Measurements from ENCODE around the gene RNASEL.
"Not testable (repeated sequence)": the region's sequence is repeated elsewhere in the genome, so short reads cannot be mapped to it uniquely, and the experiment has no call there.

The RNASEL gene

DNA sequence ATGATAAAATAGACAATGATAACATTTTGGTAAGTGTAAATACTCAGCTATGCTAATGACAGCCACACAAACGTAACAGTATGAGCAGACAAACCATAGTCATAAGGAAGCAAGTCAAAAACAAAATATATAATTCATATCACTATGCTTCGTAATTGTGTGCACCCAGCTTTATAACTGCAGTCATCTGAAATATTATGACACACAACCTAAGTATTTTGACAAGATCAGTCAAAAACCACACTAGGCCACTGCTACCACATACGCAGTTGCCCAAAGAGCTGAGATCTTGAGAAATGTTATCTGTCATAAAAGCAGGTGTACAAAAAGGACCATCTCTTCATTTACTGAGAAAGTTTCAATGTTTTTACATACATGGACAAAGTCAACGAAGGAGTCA, 26.0 kb downstream of the RNASEL start:
- DNase-seq (ENCODE audit: low read depth in 2 of 2), result no peak

DNA sequence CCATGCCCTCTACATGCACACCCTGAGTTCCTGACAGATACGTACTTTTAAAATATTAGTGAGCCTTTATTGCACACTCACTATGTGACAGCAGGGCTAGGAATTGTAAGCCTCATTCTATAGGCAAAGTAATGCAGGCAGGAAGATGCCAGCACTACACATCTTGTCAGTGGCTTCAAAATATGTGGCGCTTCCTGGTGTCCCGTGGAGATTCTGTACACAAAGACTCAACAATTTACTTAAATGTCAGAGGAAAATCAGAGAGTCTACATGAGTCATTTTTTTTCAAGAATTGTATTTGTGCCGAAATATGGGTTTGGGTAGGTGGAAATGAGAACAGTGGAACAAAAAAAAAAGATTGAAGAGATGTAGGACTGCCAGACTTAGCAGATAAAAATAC, 27.6 kb downstream of the RNASEL start:
- no peak for DNase-seq (ENCODE audit: low read depth in 2 of 2)

GRCh38 chr1:182560392-182560984, 28.6 kb downstream of the RNASEL start:
- DNase-seq (ENCODE audit: low read depth in 2 of 2), result no peak

- DNase-seq (ENCODE audit: low read depth in 2 of 2), result no peak
These were observed 32.8 kb downstream of the RNASEL start for GRCh38 chr1:182556279-182556678.

GRCh38 chr1:182555493-182555892, 33.6 kb downstream of the RNASEL start:
- no peak for DNase-seq (ENCODE audit: low read depth in 2 of 2)

DNA sequence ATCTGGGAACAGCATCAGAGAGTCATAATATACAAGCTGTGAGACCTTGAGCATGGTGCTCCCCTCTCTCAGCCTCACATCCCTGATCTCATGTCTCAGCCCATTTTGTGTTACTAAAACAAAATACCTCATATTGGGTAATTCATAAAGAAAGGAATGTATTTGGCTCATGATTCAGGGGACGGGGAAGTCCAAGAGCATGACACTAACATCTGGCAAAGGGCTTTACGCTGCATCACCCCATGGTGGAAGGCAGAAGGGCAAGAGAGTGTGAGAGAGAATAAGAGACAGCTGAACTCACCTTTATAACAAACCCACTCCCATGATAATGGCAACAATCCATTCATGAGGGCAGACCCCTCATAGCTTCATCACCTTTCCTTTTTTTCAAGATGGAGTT, 36.5 kb downstream of the RNASEL start:
- no peak for DNase-seq (ENCODE audit: low read depth in 2 of 2)

GRCh38 chr1:182549811-182550210, 39.2 kb downstream of the RNASEL start:
- no peak for DNase-seq (ENCODE audit: low read depth in 2 of 2)

DNA sequence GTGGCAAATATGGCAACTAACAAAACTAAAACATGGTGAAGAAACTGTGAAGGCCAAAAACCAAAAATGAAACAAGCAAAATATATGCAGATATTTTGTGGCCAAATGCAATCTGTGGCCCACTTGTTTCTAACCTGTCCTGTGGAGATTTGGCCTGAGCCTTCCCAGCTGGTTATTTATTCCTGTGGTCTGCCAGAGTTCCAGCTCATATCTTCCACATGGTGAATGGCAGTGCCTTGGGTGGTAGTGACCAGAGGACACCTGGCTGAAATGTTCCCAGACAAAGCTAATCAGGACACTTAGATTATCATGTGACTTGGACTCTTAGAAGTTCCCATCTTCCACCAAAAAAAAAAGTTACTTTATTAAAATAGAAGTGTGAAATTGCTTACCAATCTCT, 39.7 kb downstream of the RNASEL start:
- DNase-seq (ENCODE audit: low read depth in 2 of 2), result no peak

DNA sequence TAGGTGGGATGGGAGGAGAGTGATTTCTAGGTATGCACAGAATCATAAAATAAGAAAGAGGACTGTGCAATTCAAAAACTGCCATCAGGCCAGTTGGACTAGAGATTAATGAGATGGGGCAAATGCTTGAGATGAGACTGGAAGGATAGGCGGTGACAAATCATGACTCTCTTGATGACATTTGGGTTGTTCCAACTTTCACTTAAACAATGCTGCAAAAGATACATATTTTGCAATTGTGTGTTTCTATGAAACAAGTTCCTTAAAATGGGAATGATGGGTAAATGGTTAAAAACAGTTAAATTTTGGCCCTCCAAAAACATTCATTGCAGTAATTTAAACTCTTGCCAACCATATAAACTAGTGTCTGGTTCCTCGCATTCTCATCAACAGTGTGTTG, 55.2 kb downstream of the RNASEL start:
- DNase-seq (ENCODE audit: low read depth in 2 of 2), result no peak

DNA sequence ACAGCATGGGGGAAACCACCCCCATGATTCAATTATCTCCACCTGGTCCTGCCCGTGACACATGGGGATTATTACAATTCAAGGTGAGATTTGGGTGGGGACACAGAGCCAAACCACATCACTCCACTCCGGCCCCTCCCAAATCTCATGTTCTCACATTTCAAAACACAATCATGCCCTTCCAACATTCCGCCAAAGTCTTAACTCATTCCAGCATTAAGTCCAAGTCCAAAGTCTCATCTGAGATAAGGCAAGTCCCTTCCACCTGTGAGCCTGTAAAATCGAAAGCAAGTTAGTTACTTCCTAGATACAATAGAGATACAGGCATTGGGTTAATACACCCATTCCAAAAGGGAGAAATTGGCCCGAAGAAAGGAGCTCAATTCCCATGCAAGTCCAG, 60.9 kb downstream of the RNASEL start:
- not testable (repeated sequence) for DNase-seq (ENCODE audit: low read depth in 2 of 2)

- no peak for DNase-seq (ENCODE audit: low read depth in 2 of 2)
These were observed 61.4 kb downstream of the RNASEL start for GRCh38 chr1:182527680-182528079.

DNA sequence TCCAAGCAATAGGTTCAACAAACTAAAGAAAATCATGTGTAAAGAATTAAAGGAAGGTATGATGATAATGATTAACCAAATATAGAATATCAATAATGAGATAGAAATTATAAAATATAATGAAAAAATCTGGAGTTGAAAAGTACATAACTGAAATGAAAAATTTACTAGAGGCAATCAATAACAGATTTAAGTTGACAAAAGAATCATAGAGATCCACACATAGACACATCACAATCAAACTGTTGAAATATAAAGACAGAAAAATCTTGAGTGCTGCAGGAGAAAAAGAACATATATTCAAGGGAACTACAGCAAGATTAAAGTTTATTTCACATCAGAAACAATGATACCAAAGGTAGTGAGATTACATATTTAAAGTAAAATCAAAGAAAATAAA, 63.7 kb downstream of the RNASEL start:
- DNase-seq (ENCODE audit: low read depth in 2 of 2), result no peak
